GM21360 (cell line): ENCODE results near the gene HSPA12A.

ENCODE experiments used
- ATAC-seq: cut with Tn5 transposase; IDR thresholded peaks from one replicate; pipeline ENCODE4 v1.9.1; 2021; ENCODE audit warnings: mild to moderate bottlenecking, moderate library complexity; ENCODE audit not compliant: unreplicated experiment

Gene HSPA12A, protein sequence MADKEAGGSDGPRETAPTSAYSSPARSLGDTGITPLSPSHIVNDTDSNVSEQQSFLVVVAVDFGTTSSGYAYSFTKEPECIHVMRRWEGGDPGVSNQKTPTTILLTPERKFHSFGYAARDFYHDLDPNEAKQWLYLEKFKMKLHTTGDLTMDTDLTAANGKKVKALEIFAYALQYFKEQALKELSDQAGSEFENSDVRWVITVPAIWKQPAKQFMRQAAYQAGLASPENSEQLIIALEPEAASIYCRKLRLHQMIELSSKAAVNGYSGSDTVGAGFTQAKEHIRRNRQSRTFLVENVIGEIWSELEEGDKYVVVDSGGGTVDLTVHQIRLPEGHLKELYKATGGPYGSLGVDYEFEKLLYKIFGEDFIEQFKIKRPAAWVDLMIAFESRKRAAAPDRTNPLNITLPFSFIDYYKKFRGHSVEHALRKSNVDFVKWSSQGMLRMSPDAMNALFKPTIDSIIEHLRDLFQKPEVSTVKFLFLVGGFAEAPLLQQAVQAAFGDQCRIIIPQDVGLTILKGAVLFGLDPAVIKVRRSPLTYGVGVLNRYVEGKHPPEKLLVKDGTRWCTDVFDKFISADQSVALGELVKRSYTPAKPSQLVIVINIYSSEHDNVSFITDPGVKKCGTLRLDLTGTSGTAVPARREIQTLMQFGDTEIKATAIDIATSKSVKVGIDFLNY

GRCh38 chr10:116742367-116743265 lies at the start of gene HSPA12A:
Gene HSPA12A, minus strand, starts transcription at chr10:116742566. Its CDS starts 97 bp downstream, at chr10:116742469.
- peak; percentile 96 for ATAC-seq

DNA sequence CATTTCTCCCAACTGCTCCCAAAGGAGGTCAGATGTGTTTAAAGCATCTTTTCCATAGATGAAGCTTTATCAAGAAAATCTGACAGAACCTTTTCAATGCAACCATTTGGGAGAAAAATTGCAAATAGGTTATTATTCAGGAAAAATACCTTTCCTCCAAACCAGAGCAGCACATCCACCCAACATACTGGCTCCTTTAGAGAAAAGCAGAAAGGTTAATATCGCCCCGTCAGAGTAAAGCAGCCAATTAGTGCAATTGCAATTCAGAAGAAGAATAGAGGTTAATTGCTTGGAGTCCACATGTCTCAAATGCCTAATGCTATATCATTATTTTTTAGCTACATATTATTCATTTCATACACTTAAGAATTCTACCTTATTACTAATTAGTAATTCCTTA lies 48.9 kb upstream of the HSPA12A start:
- no peak for ATAC-seq

- ATAC-seq, result peak; percentile 89
Measured at GRCh38 chr10:116787893-116788665, 45.7 kb upstream of the HSPA12A start.

DNA sequence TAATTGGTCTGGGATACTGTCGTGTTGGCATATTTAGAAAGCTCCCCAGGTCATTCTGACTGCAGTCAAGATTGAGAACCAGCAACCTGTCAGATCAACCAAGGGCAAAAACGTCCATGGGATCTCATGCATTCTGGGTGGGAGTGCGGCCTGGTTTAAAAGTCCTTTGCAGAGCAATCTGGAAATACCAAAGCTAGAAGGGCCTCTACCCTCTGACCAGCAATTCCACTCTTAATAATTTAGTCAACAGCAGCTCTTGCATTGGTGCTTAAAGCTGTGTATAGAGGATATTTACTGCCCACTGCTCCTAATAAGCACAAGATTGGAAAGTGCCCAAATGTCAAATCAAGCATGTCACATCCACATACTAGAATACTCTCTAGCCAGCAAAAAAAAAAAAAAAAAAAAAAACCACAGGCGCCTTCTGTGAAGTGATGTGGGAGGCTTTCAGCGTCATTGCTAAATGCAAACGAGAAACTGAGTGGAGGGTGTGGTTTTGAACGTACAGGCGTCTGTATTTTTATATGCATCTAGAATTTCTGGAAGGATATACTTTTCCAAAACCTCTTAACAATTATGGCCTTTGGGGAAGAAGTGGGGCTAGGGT lies 44.8 kb upstream of the HSPA12A start:
- ATAC-seq, result no peak

- no peak for ATAC-seq
Measured at GRCh38 chr10:116785867-116786266, 43.5 kb upstream of the HSPA12A start.

GRCh38 chr10:116785282-116785681 lies 42.9 kb upstream of the HSPA12A start:
- ATAC-seq, result no peak

GRCh38 chr10:116784651-116785050 lies 42.3 kb upstream of the HSPA12A start:
- ATAC-seq, result no peak

- no peak for ATAC-seq
Measured at GRCh38 chr10:116784035-116784434, 41.7 kb upstream of the HSPA12A start.

DNA sequence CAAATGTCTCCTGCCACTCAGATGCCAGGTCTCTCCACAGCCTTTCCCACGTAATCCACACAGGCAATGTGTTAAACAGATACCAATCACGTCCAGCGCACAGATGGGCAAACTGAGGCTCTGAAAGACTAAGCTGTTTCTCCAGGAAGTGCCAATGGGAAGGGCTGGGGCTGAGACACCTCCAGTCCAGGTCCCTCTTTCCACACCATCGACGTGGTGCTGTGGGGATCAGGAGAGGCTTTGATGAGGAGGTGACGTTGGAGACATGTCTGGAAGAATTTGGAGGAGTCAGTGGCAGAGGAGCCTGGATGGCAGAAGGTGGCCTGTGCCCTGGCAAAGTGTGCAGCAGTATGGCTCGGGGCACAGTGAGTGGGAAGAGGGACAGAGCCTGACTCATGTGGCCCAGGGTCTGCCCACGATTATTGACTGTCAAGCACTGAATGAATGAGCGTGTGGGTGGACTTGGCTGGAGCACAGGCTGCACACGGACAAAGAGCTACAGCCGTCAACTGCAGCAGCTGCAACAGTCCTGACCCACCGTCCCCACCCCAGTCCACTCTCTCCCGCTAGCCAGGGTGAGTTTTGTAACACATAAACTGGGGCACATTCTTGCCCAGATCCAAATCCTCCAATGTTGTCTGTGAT lies 40.8 kb upstream of the HSPA12A start:
- no peak for ATAC-seq

GRCh38 chr10:116781370-116781884 lies 39.1 kb upstream of the HSPA12A start:
- no peak for ATAC-seq

- no peak for ATAC-seq
Measured at GRCh38 chr10:116780691-116781205, 38.4 kb upstream of the HSPA12A start.

- ATAC-seq, result no peak
Measured at GRCh38 chr10:116779076-116779687, 36.8 kb upstream of the HSPA12A start.

GRCh38 chr10:116777006-116777405 lies 34.6 kb upstream of the HSPA12A start:
- no peak for ATAC-seq

DNA sequence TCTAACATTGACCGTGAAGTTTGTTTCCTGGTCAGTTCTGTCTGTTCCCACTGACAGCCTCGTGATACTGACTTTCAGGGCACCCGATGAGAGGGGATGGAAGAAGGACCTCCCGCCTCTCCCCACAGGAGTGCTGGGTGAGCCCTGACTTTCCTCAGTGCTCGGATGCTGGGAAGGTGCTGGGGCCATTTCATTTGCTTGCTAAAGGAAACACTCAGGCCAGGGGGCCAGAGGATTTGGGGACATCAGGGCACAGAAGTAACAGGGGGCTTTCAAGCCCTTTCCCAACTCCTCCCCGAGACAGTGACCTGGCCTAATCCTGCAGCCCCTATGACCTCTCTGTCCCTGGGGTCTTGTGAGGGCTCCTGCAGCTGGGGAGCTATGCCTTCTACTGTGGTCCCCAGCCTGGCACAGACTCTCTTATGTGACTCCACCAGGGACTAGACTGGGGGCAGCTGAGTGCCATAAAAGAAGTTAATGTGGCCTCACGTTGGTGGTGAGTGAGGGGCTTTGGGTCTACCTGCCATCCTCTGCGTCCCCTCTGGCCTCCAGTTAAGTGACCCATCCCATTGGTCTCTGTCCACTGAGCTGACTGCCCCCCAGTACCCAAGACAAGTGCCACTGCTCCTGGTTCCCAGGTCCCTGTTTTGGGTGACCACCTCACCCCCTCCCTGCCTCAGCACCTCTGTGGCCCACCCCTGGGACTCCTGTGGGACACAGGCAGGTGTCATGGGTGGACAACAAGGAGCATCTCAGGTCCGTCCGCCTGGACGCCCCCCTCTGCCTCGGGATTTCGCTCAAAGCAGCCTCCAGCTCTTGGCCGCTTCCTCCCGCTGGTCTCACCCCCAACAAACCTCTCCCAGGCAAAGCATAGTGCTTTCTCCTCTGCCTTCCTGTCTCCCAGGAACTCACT lies 33.4 kb upstream of the HSPA12A start:
- ATAC-seq, result no peak

- ATAC-seq, result no peak
Measured at GRCh38 chr10:116774728-116775151, 32.4 kb upstream of the HSPA12A start.

DNA sequence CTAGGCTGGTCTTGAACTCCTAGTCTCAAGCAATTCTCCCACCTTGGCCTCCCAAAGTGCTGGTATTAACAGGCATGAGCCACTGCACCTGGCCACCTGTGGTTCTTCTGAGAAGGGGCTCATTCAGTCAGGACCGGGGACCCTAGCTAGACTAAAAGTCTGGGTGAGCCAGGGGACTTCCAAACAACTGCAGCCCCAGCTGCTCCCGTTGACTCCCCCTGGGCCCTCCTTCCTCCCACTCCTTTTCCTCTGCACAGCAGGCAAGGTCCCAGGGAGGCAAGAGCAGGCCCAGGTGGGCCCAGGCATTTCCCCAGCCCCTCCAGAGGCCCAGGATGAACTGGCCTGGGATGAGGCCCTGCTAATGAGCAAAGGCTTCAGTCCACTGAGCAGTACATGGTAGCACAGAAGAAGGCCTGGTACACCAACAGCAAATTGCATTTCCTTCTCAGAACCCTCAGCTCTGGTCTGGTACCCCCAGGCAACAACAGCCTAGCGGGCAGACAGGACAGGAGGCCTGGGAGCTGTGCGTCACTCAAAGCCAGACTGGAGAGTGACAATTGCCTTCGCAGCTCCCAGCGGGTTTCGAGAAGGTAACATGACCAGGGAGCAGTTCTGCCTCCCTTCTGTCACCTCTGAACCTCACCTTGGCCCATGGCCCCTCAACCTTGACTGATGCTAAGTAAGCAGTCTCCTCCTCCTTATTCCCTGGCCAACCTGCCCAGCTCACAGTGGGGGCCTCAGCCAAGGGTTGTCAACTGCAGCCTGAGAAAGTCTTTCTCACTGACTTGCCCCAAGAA lies 30.7 kb upstream of the HSPA12A start:
- no peak for ATAC-seq
